NCI-H69 (cell line): ENCODE measurements around the gene SKAP2.
"Not testable (repeated sequence)": the region's sequence is repeated elsewhere in the genome, so short reads cannot be mapped to it uniquely, and the experiment has no call there.

ENCODE experiments used
- DNase-seq: peaks from one replicate; lab custom pipeline; 2025; lab: John Stamatoyannopoulos, UW

SKAP2 gene

DNA sequence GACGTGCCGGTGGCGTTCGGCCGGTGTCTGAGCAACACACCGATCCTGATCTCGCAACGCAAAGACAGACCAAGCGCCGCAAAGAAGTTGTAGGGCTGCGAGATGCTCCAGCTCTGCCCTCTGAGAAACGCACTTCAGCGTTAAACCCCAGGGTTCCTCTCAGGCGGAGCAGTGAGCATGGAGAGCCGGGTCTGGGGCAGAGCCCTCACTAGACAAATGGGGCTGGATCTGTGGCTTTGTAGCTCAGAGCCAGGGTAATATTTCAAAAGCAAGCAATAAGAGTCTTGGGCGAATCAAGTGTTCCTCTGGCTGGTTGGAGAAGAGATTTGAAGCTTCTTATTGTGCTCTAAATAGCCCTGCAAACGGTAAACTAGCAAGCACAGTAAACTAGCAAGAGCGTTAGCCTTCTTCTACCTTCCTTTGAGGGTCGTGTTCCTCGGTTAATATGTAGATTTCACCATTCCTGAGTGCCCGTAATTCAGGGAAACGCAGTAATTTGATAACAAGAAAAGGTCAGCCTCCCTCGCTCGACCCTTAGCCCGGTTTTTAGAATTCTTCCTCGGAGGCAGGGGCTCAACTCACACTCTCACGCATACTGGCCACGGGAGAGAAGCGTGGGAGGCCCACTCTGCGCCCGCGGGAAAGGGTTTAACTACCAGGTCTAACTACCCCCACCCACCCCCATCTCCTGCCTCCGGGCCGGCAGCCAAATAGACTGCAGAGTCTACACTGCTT, 6.7 kb downstream of the SKAP2 start:
- DNase-seq = peak; percentile 96

GRCh38 chr7:26857170-26857505, 7.3 kb downstream of the SKAP2 start:
- DNase-seq = no peak

DNA sequence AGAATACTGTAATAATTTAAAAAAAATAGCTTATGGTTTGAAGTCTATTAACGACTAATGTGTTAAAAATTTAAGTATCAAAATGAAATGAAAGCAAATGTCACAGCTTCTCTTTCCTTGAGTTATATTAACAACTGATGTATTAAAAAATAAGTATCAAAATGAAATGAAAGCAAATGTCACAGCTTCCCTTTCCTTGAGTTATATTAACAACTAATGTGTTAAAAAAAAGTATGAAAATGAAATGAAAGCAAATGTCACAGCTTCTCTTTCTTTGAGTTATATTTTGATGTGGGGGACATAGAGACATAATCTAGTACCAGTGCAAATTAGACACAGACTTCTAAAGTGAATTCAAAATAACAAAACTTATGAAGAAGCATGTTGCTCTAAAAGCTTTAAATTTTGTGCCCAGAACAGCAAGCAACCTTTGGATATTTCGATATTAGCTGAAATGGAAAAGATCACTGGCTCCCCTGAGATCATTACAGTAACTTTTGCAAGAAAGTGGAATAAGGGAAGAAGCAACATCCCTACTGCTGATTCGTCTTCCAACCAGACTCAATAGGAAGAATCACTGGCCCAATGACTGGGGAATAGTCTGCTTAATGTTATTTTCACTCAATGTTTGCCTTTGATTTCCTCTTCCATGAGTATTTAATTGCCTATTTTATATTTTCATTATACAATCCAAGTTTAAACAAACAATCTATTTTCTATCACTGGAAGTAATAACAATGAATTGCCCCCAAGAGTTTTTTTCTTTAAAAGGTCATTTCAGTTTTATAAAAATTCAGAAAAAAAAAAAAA, 8.0 kb downstream of the SKAP2 start:
- peak; percentile 81 for DNase-seq

- DNase-seq = peak; percentile 70
These were observed 9.2 kb downstream of the SKAP2 start for GRCh38 chr7:26854876-26855855.

DNA sequence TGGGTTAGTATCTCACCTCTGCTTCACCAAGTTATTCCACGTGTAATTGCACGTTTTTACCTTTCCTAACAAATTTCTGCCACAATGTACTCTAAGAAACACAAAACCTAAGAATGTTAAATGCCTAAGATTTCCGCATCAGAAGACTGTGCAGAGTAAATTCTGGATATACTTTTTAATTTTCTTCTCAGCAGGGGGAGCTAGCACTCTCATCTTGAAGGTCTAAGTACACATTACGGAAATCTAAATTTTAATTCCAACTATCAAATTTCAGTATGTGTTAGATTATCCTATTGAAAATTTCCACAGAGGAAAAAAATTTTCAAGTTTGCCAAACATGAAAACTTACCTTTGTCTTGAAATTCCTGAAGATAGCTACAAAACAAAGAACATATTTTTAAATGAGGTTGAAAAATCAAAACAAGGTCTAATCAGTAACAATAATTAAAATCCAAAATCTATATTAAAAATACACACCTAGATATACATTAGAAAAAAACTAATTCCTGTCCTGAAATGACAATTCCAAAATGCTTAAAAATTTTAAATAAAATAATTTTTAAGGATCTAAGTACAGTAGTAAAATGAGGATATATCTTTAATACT, 10.5 kb downstream of the SKAP2 start:
- DNase-seq = peak; percentile 90

- peak; percentile 65 for DNase-seq
These were observed 14.2 kb downstream of the SKAP2 start for GRCh38 chr7:26850193-26850651.

DNA sequence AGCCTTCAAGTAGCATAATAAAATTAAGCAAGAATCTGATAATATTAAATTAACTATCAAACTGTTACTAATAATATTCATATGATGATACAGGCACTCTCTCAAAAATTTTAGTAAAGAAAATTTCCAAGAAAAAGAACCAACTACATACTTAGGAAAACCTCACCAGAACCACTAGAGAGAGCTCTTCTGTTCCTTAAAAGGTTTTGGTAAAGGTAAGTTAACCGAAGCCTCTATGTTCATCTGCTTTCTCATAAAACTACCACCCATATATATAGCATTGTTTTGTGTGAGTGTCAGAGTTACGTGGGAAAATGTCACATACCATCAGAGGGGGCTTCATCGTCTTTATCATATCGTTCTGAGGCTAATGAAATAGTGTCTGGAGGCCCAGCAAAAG, 20.7 kb downstream of the SKAP2 start:
- peak; percentile 90 for DNase-seq

- DNase-seq = peak; percentile 49
These were observed 21.5 kb downstream of the SKAP2 start for GRCh38 chr7:26842897-26843296.

- peak; percentile 85 for DNase-seq
These were observed 23.2 kb downstream of the SKAP2 start for GRCh38 chr7:26841003-26841739.

DNA sequence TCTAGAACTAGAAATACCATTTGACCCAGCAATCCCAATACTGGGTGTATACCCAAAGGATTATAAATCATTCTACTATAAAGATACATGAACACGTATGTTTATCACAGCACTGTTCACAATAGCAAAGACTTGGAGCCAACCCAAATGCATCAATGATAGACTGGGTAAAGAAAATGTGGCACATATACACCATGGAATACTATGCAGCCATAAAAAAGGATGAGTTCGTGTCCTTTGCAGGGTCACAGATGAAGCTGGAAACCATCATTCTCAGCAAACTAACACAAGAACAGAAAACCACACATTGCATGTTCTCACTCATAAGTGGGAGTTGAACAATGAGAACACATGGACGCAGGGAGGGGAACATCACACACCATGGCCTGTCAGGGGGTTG, 27.6 kb downstream of the SKAP2 start:
- not testable (repeated sequence) for DNase-seq

DNA sequence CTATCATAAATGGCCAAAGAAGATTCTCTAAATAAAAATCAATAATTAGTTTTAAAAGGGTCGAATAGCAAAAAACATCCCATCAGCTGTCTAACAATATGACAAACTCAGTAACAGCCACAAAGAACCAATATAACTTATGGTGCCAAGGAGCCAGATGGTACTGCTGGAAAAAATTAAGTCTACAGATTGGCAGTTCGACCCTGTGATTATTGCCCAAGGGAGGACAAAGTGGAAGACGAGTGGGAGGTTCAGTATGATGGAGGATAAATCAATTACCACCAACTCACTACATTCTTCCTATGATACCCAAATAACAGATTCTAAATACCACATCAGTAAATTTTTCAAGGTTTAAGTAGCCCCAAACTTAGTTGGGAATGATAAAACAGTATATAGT, 49.0 kb downstream of the SKAP2 start:
- DNase-seq = peak; percentile 96

- DNase-seq = peak; percentile 89
These were observed 51.0 kb downstream of the SKAP2 start for GRCh38 chr7:26813432-26813831.

GRCh38 chr7:26794541-26794940, 69.8 kb downstream of the SKAP2 start:
- DNase-seq = peak; percentile 46

GRCh38 chr7:26792576-26792975, 71.8 kb downstream of the SKAP2 start:
- peak; percentile 89 for DNase-seq

GRCh38 chr7:26792006-26792405, 72.4 kb downstream of the SKAP2 start:
- DNase-seq = peak; percentile 44

DNA sequence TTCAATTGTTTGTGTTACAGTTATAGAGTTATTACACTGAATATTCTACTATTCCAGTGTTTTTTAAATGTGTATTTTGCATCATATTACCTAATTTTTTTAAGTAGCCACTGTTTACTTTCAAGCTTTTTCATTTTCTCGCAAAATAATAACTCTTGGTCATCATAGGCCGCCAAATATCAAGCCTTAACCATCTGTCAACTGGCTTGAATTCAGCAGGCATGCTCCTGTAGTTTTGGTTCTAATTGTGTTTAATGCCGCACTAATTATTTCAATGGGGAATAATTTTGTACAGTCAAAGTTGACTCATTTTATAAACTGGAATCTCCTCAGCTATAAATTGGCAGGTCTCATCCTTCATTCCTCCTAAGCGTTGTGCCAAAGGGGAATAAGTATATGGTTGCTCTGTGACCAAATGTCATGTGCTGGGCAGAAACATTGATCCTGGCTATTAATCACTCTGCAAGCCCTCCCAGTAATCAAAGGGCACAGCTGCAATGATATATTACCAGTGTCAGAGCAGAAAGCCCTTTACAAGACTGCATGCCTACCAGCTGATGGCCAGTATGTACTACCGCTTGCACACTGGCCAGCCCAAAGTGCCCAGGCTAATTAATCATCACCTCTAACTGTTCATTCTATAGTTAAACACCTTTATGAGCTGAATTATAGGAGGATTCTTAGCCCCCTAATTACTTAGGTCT, 74.8 kb downstream of the SKAP2 start:
- DNase-seq = peak; percentile 100

DNA sequence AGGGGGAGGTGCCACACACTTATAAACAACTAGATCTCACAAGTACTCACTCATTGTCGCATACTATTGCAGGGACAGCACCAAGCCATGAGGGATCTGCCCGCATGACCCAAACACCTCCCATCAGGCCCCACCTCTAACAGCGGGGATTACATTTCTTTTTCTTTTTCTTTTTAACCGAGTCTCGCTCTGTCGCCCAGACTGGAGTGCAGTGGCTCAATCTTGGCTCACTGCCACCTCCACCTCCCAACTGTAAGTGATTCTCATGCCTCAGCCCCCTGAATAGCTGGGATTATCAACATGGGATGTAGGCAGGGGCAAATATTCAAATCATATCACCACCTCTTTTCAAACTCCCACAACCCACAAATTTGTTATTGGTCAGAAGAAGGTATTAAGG, 76.7 kb downstream of the SKAP2 start:
- peak; percentile 98 for DNase-seq

GRCh38 chr7:26784118-26784517, 80.3 kb downstream of the SKAP2 start:
- DNase-seq = no peak

GRCh38 chr7:26782501-26782900, 81.9 kb downstream of the SKAP2 start:
- DNase-seq = peak; percentile 42

DNA sequence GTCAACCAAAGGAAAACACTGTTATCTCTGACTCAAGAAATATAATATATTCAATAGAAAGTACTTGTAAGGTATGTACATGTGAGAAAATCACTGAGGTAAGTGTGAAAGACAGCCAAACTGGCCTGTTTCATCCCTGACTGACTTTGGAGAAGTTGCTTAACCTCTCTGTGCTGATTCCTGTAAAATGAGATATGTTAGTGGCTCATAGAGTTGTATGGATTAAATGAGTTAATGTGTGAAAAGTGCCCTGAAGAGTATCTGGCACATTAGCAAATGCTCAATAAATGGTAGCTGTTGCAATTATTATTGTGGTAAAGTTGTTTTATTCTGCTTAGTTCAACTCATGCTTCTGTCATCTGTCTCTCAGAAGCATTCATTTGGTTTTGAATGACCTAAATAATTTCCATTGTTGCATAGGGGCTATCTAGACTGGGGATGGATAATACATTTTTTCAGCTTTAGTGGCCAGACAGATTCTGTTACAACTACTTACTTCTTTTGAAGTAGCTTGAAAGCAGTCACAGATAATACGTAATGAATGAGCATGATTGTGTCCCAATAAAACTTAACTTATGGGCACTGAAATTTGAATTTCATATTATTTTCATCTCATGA, 84.3 kb downstream of the SKAP2 start:
- DNase-seq = peak; percentile 16
